Colon (tissue), 2 donors: ENCODE measurements around the gene NONO.
A peak's percentile ranks its signal among the peaks of the same experiment; 100 is the strongest.
"Not testable (repeated sequence)": the region's sequence is repeated elsewhere in the genome, so short reads cannot be mapped to it uniquely, and the experiment has no call there.

Source experiments
- FAIRE-seq: peaks from 2 replicates; lab custom pipeline; 2012; peaks lifted over from hg19 to GRCh38; lab: Jason Lieb, UNC
- donor health status: control.
- donor health status: control.

The NONO gene

GRCh38 chrX:71283403-71284143 lies at the start of gene NONO:
Gene NONO (plus strand): TSS chrX:71283635. CDS start chrX:71290638, 7,003 bp downstream.
- no peak for FAIRE-seq

GRCh38 chrX:71235482-71235881 lies 48.0 kb upstream of the NONO start:
- no peak for FAIRE-seq

- no peak for FAIRE-seq
Measured at GRCh38 chrX:71236836-71237235, 46.6 kb upstream of the NONO start.

GRCh38 chrX:71239781-71240180 lies 43.7 kb upstream of the NONO start:
- FAIRE-seq = no peak

- no peak for FAIRE-seq
Measured at GRCh38 chrX:71241301-71241700, 42.1 kb upstream of the NONO start.

- FAIRE-seq = no peak
Measured at GRCh38 chrX:71244359-71245128, 38.9 kb upstream of the NONO start.

- FAIRE-seq = no peak
Measured at GRCh38 chrX:71245159-71245558, 38.3 kb upstream of the NONO start.

- FAIRE-seq = no peak
Measured at GRCh38 chrX:71250841-71251240, 32.6 kb upstream of the NONO start.

- no peak for FAIRE-seq
Measured at GRCh38 chrX:71251466-71251973, 31.9 kb upstream of the NONO start.

- FAIRE-seq = no peak
Measured at GRCh38 chrX:71252221-71252620, 31.2 kb upstream of the NONO start.

- FAIRE-seq = no peak
Measured at GRCh38 chrX:71253253-71254091, 30.0 kb upstream of the NONO start.

GRCh38 chrX:71254092-71254963 lies 29.1 kb upstream of the NONO start, which contains the start of gene ZMYM3:
Gene ZMYM3 (minus strand): TSS chrX:71254140. CDS start chrX:71253255, 885 bp downstream.
- FAIRE-seq = no peak

- FAIRE-seq = no peak
Measured at GRCh38 chrX:71256051-71256450, 27.4 kb upstream of the NONO start.

GRCh38 chrX:71256856-71257255 lies 26.6 kb upstream of the NONO start:
- no peak for FAIRE-seq

- FAIRE-seq = not testable (repeated sequence)
Measured at GRCh38 chrX:71268624-71269023, 14.8 kb upstream of the NONO start.

- FAIRE-seq = no peak
Measured at GRCh38 chrX:71269801-71270395, 13.5 kb upstream of the NONO start.

GRCh38 chrX:71272313-71272712 lies 11.1 kb upstream of the NONO start:
- not testable (repeated sequence) for FAIRE-seq

- not testable (repeated sequence) for FAIRE-seq
Measured at GRCh38 chrX:71281300-71281699, 2.1 kb upstream of the NONO start.

- FAIRE-seq = no peak
Measured at GRCh38 chrX:71282514-71283402, 677 bp upstream of the NONO start.

- peak; percentile 86 for FAIRE-seq
Measured at GRCh38 chrX:71285929-71286328, 2.5 kb downstream of the NONO start.
